Measurements from ENCODE around the gene SLC5A2. TPM values are rescaled to one million over a fixed set of nuclear protein-coding genes. Genes with fewer than 3 reads are reported as not detected.
A peak's percentile ranks its signal among the peaks of the same experiment; 100 is the strongest.

SLC5A2 gene
- total RNA-seq, 1 donor from 2014 or later, result 3.1 TPM

- intact Hi-C loops (cut with DNase I), result no loop called here
- no peak for DNase-seq
- peak overlapping the region; percentile 97 for H3K27ac ChIP-seq
- H3K36me3 ChIP-seq, result no peaks in the 10 kb centered on the region
- no peaks in the 10 kb centered on the region for H3K27me3 ChIP-seq
- ATAC-seq, result no peak
- peaks cover 33% of the 10 kb centered on the region for H3K4me1 ChIP-seq
- TF ChIP-seq, protein P1, sequence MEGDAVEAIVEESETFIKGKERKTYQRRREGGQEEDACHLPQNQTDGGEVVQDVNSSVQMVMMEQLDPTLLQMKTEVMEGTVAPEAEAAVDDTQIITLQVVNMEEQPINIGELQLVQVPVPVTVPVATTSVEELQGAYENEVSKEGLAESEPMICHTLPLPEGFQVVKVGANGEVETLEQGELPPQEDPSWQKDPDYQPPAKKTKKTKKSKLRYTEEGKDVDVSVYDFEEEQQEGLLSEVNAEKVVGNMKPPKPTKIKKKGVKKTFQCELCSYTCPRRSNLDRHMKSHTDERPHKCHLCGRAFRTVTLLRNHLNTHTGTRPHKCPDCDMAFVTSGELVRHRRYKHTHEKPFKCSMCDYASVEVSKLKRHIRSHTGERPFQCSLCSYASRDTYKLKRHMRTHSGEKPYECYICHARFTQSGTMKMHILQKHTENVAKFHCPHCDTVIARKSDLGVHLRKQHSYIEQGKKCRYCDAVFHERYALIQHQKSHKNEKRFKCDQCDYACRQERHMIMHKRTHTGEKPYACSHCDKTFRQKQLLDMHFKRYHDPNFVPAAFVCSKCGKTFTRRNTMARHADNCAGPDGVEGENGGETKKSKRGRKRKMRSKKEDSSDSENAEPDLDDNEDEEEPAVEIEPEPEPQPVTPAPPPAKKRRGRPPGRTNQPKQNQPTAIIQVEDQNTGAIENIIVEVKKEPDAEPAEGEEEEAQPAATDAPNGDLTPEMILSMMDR (IDR thresholded peaks at IDR 0.05), result no peak
- H3K9me3 ChIP-seq, result no peaks in the 10 kb centered on the region
- H3K4me3 ChIP-seq, result peak overlapping the region; percentile 100
These were observed 25.8 kb downstream of the SLC5A2 start for GRCh38 chr16:31508706-31509195.

DNA sequence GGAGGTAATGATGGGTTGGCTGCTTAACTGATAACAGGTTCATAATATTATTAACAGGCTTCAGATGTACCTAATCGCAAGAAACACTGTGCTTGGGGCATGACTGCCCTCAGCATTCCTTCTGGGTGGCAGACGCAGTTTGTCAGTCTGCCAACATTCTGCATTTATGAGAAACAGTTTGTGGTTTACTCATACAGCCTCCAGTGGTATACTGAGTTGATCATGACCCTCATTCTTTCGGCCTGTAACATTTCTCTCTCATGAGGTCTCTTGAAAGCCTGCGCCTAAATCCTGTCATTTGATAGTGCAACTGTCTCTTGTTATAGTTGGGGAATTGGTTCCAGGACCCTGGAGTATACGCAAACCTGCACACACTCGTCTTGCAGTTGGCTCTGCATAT is 30.2 kb downstream of the SLC5A2 start:
- H3K4me1 ChIP-seq, result peaks cover 11% of the 10 kb centered on the region
- ATAC-seq (no peak), DNase-seq (no peak)
- no peak overlapping the region for H3K4me3 ChIP-seq
- no peaks in the 10 kb centered on the region for H3K27me3 ChIP-seq
- intact Hi-C loops (cut with DNase I), result no loop called here
- no peak overlapping the region for H3K27ac ChIP-seq
- no peaks in the 10 kb centered on the region for H3K36me3 ChIP-seq
- TF ChIP-seq, protein P1 (IDR thresholded peaks at IDR 0.05), result no peak
- no peaks in the 10 kb centered on the region for H3K9me3 ChIP-seq

- TF ChIP-seq, protein P1 (IDR thresholded peaks at IDR 0.05), result no peak
- intact Hi-C loops (cut with DNase I), result no loop called here
- Histone ChIP-seq H3K36me3 (no peaks in the 10 kb centered on the region), H3K27me3 (no peaks in the 10 kb centered on the region), H3K9me3 (no peaks in the 10 kb centered on the region), H3K4me1 (peaks cover 11% of the 10 kb centered on the region), H3K4me3 (no peak overlapping the region), H3K27ac (no peak overlapping the region)
- DNase-seq, result no peak
- no peak for ATAC-seq
These were observed 31.0 kb downstream of the SLC5A2 start for GRCh38 chr16:31513884-31514283.

DNA sequence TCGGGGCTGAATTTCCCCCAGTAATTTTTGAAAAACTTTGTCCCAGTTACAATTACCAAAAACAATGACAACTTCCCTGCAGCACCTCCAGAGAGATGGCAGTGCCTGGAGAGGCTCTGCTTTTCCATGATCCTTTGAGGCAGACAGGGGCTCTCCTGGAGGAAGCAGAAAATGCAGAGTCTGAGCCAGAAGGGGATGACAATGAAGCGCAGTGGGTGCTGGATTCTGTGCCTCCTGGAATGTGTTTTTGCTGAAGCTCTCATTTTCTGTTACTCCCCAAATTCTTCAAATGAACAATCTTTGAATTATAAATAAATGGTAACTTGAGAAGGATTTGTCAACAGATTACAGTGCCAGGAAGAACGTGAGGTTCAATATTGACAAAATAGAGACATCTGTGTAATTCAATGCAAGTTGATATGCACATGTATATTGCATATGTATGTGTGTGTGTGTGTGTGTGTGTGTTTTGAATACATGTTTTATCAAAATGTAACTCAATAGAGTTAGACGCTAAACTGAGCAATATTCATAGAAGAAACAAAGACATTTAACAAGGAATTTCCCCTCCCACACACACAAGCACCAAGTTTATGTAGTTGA is 35.0 kb downstream of the SLC5A2 start:
- no peak for DNase-seq
- ATAC-seq, result no peak
- intact Hi-C loops (cut with DNase I), result no loop called here
- Histone ChIP-seq H3K27me3 (no peaks in the 10 kb centered on the region), H3K36me3 (no peaks in the 10 kb centered on the region), H3K4me1 (no peaks in the 10 kb centered on the region), H3K27ac (no peak overlapping the region), H3K9me3 (no peaks in the 10 kb centered on the region), H3K4me3 (no peak overlapping the region)
- TF ChIP-seq, protein P1 (IDR thresholded peaks at IDR 0.05), result no peak

- H3K9me3 ChIP-seq, result no peaks in the 10 kb centered on the region
- no peak overlapping the region for H3K27ac ChIP-seq
- TF ChIP-seq, protein P1 (IDR thresholded peaks at IDR 0.05), result no peak
- H3K36me3 ChIP-seq, result no peaks in the 10 kb centered on the region
- no peak for DNase-seq
- no peak overlapping the region for H3K4me3 ChIP-seq
- H3K27me3 ChIP-seq, result no peaks in the 10 kb centered on the region
- ATAC-seq, result no peak
- no peaks in the 10 kb centered on the region for H3K4me1 ChIP-seq
- intact Hi-C loops (cut with DNase I), result no loop called here
These were observed 37.0 kb downstream of the SLC5A2 start for GRCh38 chr16:31519759-31520431.

All from upper lobe of right lung (tissue), 1 donor.